Parathyroid adenoma (tissue), 2 donors: Measurements from ENCODE around the gene FLT3LG.
"Not testable (repeated sequence)": the region's sequence is repeated elsewhere in the genome, so short reads cannot be mapped to it uniquely, and the experiment has no call there.

Experiments used
- H2AFZ ChIP-seq: fragments of 300-600 bp; sonication (generic); one replicate; pipeline ENCODE4 v1.7.0; 2017; ENCODE audit warnings: antibody characterized with exemption, mild to moderate bottlenecking
- H3K27ac ChIP-seq: fragments of 300-600 bp; sonication (generic); one replicate; pipeline ENCODE4 v1.7.0; 2017
- H3K27me3 ChIP-seq: fragments of 300-600 bp; sonication (generic); one replicate; pipeline ENCODE4 v1.7.0; 2017; ENCODE audit warnings: low read length; ENCODE audit not compliant: control insufficient read depth, insufficient read depth
- H3K36me3 ChIP-seq: fragments of 300-600 bp; sonication (generic); one replicate; pipeline ENCODE4 v1.7.0; 2017; ENCODE audit warnings: low read length; ENCODE audit not compliant: control insufficient read depth, insufficient read depth
- H3K4me1 ChIP-seq: fragments of 300-600 bp; sonication (generic); one replicate; pipeline ENCODE4 v1.7.0; 2017; ENCODE audit warnings: control low read depth
- H3K4me2 ChIP-seq: fragments of 300-600 bp; sonication (generic); one replicate; pipeline ENCODE4 v1.7.0; 2017; ENCODE audit warnings: low read length
- H3K4me3 ChIP-seq: fragments of 300-600 bp; sonication (generic); one replicate; pipeline ENCODE4 v1.7.0; 2017; ENCODE audit warnings: low read depth, low read length
- H3K79me2 ChIP-seq: fragments of 300-600 bp; sonication (generic); one replicate; pipeline ENCODE4 v1.7.0; 2017; ENCODE audit warnings: control low read depth
- H3K9ac ChIP-seq: fragments of 300-600 bp; sonication (generic); one replicate; pipeline ENCODE4 v1.7.0; 2017; ENCODE audit warnings: mild to moderate bottlenecking
- H3K9me3 ChIP-seq: fragments of 300-600 bp; sonication (generic); one replicate; pipeline ENCODE4 v1.7.0; 2017; ENCODE audit warnings: low read length; ENCODE audit not compliant: control insufficient read depth
- CTCF ChIP-seq: fragments of 300-600 bp; sonication (generic); IDR thresholded peaks from one replicate; pipeline ENCODE4 v1.7.0; 2017; ENCODE audit warnings: antibody characterized with exemption, mild to moderate bottlenecking
- donor health status: primary hyperparathyroidism.

FLT3LG gene

GRCh38 chr19:49453757-49454240 lies 20.2 kb upstream of the FLT3LG start:
- Histone ChIP-seq H3K4me2 (peak overlapping the region; percentile 100), H3K36me3 (no peaks in the 10 kb centered on the region), H3K4me3 (peak overlapping the region; percentile 96), H3K27ac (peak overlapping the region; percentile 85), H3K9ac (peak overlapping the region; percentile 20), H3K9me3 (no peaks in the 10 kb centered on the region), H2AFZ (peak overlapping the region; percentile 75), H3K4me1 (no peaks in the 10 kb centered on the region), H3K79me2 (no peaks in the 10 kb centered on the region), H3K27me3 (no peaks in the 10 kb centered on the region)
- TF ChIP-seq CTCF, result no peak

GRCh38 chr19:49455773-49456172 lies 18.2 kb upstream of the FLT3LG start:
- H3K9ac ChIP-seq, result no peak overlapping the region
- H3K36me3 ChIP-seq, result no peaks in the 10 kb centered on the region
- no peaks in the 10 kb centered on the region for H3K79me2 ChIP-seq
- no peaks in the 10 kb centered on the region for H3K9me3 ChIP-seq
- H2AFZ ChIP-seq, result no peak overlapping the region
- no peak overlapping the region for H3K4me2 ChIP-seq
- no peak overlapping the region for H3K4me3 ChIP-seq
- H3K27me3 ChIP-seq, result no peaks in the 10 kb centered on the region
- no peak for TF ChIP-seq CTCF
- no peak overlapping the region for H3K27ac ChIP-seq
- H3K4me1 ChIP-seq, result no peaks in the 10 kb centered on the region

GRCh38 chr19:49456326-49456725 lies 17.7 kb upstream of the FLT3LG start:
- Histone ChIP-seq H2AFZ (no peak overlapping the region), H3K4me2 (no peak overlapping the region), H3K36me3 (no peaks in the 10 kb centered on the region), H3K79me2 (no peaks in the 10 kb centered on the region), H3K9me3 (no peaks in the 10 kb centered on the region), H3K27ac (peak overlapping the region; percentile 36), H3K4me1 (no peaks in the 10 kb centered on the region), H3K9ac (no peak overlapping the region), H3K4me3 (no peak overlapping the region), H3K27me3 (no peaks in the 10 kb centered on the region)
- no peak for TF ChIP-seq CTCF

GRCh38 chr19:49458567-49458903 lies 15.5 kb upstream of the FLT3LG start:
- Histone ChIP-seq H3K4me2 (no peak overlapping the region), H3K36me3 (no peaks in the 10 kb centered on the region), H3K9me3 (no peaks in the 10 kb centered on the region), H3K9ac (no peak overlapping the region), H3K4me1 (no peaks in the 10 kb centered on the region), H3K27ac (peak overlapping the region; percentile 42), H3K27me3 (no peaks in the 10 kb centered on the region), H3K4me3 (no peak overlapping the region), H2AFZ (no peak overlapping the region), H3K79me2 (no peaks in the 10 kb centered on the region)
- no peak for TF ChIP-seq CTCF

DNA sequence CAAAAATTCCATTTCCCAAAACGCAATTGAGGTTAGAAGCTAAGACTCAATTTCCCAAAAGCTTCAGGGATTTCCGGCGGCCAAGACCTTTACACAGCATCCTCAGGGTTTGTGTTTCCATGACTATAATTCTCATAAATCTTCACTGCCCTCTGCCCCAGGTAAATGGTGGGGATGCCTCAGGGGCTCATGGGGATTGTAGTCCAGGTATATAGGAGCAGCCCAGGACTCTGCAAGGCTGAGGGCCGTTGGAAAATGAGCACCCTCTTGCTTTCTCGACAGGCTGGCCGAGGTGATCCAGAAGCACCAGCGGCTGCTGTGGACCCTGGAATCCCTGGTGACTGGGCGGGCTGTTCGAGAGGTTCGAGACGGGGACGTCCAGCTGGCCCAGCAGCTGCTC lies 14.6 kb upstream of the FLT3LG start:
- Histone ChIP-seq H3K27me3 (no peaks in the 10 kb centered on the region), H3K4me1 (no peaks in the 10 kb centered on the region), H3K9me3 (no peaks in the 10 kb centered on the region), H3K4me3 (no peak overlapping the region), H2AFZ (no peak overlapping the region), H3K36me3 (no peaks in the 10 kb centered on the region), H3K79me2 (no peaks in the 10 kb centered on the region), H3K9ac (no peak overlapping the region), H3K4me2 (no peak overlapping the region), H3K27ac (no peak overlapping the region)
- no peak for TF ChIP-seq CTCF

- not testable (repeated sequence) for H3K9ac ChIP-seq, H3K27ac ChIP-seq, H3K36me3 ChIP-seq, H3K4me2 ChIP-seq, H3K79me2 ChIP-seq, H2AFZ ChIP-seq, H3K4me3 ChIP-seq, H3K9me3 ChIP-seq, H3K4me1 ChIP-seq, H3K27me3 ChIP-seq
These were observed 12.9 kb upstream of the FLT3LG start for GRCh38 chr19:49461130-49461529.
